NT2/D1 (cell line): Measurements from ENCODE around the gene GNG12.

Experiments
- DNase-seq: peaks from one replicate; pipeline ENCODE4 v3.0.0-alpha.2; 2011; ENCODE audit warnings: low read depth, low spot score
- H3K27me3 ChIP-seq: 2 replicates; pipeline ENCODE4 v1.6.0; 2011; ENCODE audit warnings: mild to moderate bottlenecking; ENCODE audit not compliant: insufficient read length, insufficient read depth
- H3K36me3 ChIP-seq: 2 replicates; pipeline ENCODE4 v1.6.1; 2011; ENCODE audit warnings: mild to moderate bottlenecking, low read length, mixed read lengths; ENCODE audit not compliant: insufficient read depth, insufficient read length
- H3K4me1 ChIP-seq: 2 replicates; pipeline ENCODE4 v1.5.1; 2011; ENCODE audit not compliant: insufficient read depth, insufficient read length
- H3K4me3 ChIP-seq: 2 replicates; pipeline ENCODE4 v1.5.1; 2011; ENCODE audit warnings: low read depth; ENCODE audit not compliant: insufficient read length
- H3K9ac ChIP-seq: 2 replicates; pipeline ENCODE4 v1.6.0; 2011; ENCODE audit warnings: low read depth; ENCODE audit not compliant: insufficient read length
- H3K9me3 ChIP-seq: 2 replicates; pipeline ENCODE4 v1.5.1; 2011; ENCODE audit warnings: mild to moderate bottlenecking, low read length; ENCODE audit not compliant: insufficient read depth
- SUZ12 ChIP-seq: IDR thresholded peaks from 2 replicates; pipeline ENCODE4 v1.6.1; 2011; ENCODE audit not compliant: insufficient read length, insufficient read depth; ENCODE audit errors: extremely low read depth
- YY1 ChIP-seq: IDR thresholded peaks from 2 replicates; pipeline ENCODE4 v1.6.1; 2011; ENCODE audit not compliant: insufficient read length, insufficient read depth
- ZNF274 ChIP-seq: IDR thresholded peaks from 2 replicates; pipeline ENCODE4 v1.6.1; 2011; ENCODE audit warnings: mild to moderate bottlenecking, low read depth, low read length

GNG12 gene

DNA sequence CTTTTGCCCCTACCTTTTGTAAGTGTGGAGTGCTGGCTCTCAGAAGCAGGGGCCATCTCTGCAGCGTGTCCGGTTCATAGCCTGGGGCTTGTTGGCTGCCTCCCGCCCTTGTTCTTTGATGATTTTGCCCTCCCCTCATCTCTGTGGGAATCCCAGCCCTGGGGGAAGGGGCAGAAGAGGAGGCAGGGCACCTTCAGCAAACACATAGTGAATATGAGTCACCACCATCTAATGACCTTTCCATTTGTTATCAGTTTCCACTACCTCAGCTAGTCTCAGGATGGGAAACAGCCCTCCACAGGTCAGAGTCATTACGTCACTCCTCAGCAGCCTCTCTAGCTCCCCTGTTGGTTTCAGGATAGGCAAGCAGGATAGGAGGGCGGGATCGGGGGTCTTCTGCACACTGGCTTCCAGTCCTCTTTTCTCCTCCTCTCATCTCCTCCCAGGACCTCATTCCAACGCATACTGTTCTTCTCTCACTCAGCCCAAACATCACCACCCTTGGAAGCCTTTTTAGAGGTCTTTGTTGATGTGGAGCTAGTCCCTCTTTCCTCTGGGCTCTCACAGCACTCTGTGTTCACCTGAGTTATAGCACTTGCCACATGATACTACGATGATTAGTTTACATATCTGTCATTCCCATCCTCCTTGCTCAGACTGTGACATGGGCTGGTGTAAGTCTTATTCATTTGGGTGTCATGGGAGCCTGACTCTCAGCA lies 132.4 kb downstream of the GNG12 start:
- Histone ChIP-seq H3K4me3 (no peak overlapping the region), H3K27me3 (no peaks in the 10 kb centered on the region), H3K9ac (peak overlapping the region; percentile 76), H3K9me3 (no peaks in the 10 kb centered on the region), H3K36me3 (peaks cover 25% of the 10 kb centered on the region), H3K4me1 (peaks cover 4% of the 10 kb centered on the region)
- DNase-seq: peak; percentile 89
- TF ChIP-seq ZNF274: no peak
- TF ChIP-seq SUZ12: no peak
- no peak for TF ChIP-seq YY1

DNA sequence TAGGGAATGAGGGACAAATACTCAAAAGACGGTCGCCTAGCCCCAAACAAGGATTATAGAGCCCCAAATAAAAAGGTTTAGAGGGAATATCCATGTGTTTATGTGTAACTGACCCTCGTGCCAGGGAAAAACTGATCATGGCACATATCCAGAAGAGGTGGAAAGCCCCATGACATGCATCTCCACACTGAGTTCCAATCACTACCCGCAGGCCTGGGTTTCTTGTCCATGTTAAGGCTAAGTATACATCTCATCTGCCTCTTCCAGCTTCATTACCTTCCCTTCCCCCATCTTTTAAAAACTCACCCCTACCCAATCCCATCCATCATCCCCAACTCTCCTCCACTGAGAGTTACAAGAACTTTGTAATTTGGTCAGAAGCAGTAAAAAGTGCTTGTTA lies 133.0 kb downstream of the GNG12 start:
- no peak for DNase-seq
- H3K4me1 ChIP-seq: peaks cover 4% of the 10 kb centered on the region
- no peaks in the 10 kb centered on the region for H3K9me3 ChIP-seq
- TF ChIP-seq YY1 (no peak), ZNF274 (no peak), SUZ12 (no peak)
- H3K9ac ChIP-seq: peak overlapping the region; percentile 76
- peak overlapping the region; percentile 15 for H3K4me3 ChIP-seq
- peaks cover 19% of the 10 kb centered on the region for H3K36me3 ChIP-seq
- no peaks in the 10 kb centered on the region for H3K27me3 ChIP-seq

DNA sequence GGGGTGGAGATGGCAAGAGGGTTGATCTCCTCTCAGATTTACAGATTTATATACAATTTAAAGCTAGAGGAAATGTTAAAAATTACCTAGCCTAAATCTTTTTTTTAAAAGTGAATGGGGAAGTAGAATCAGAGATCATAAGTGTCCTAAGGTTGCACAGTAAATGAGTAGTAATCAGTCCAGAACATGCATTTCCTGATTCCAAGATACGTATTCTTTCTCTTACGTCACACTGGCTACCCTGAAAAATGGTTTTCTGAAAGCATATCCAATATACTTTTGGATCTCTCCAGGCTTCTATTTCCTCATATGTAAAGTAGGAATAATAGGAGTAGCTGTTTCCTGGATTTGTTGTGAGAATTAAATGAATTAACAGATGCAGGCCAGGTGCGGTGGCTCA lies 136.6 kb downstream of the GNG12 start:
- H3K4me3 ChIP-seq: no peak overlapping the region
- no peaks in the 10 kb centered on the region for H3K9me3 ChIP-seq
- H3K4me1 ChIP-seq: peaks cover 4% of the 10 kb centered on the region
- DNase-seq: no peak
- TF ChIP-seq SUZ12 (no peak), ZNF274 (no peak), YY1 (no peak)
- no peak overlapping the region for H3K9ac ChIP-seq
- H3K36me3 ChIP-seq: no peaks in the 10 kb centered on the region
- H3K27me3 ChIP-seq: no peaks in the 10 kb centered on the region

DNA sequence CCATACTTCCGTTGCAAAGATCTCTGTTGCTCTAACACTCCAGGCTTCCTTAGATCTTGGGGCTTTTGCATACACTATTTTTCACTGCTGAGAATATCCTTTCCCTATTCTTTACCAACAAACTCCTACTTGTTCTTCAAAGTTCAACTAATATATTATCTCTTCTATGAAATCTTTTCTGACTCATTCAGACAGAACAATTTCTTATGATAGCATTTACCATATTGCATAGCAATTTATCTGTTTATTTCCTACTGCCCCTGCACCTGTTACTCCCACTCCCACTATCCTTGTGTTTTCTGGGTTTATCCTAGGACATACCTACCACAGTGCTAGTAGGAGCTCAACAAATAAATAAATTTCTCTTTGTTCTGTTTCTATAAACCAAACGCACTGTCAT lies 137.3 kb downstream of the GNG12 start:
- no peak for DNase-seq
- H3K27me3 ChIP-seq: no peaks in the 10 kb centered on the region
- TF ChIP-seq YY1: no peak
- TF ChIP-seq ZNF274: no peak
- TF ChIP-seq SUZ12: no peak
- H3K36me3 ChIP-seq: no peaks in the 10 kb centered on the region
- no peaks in the 10 kb centered on the region for H3K9me3 ChIP-seq
- H3K9ac ChIP-seq: no peak overlapping the region
- no peak overlapping the region for H3K4me3 ChIP-seq
- peaks cover under 1% of the 10 kb centered on the region for H3K4me1 ChIP-seq

DNA sequence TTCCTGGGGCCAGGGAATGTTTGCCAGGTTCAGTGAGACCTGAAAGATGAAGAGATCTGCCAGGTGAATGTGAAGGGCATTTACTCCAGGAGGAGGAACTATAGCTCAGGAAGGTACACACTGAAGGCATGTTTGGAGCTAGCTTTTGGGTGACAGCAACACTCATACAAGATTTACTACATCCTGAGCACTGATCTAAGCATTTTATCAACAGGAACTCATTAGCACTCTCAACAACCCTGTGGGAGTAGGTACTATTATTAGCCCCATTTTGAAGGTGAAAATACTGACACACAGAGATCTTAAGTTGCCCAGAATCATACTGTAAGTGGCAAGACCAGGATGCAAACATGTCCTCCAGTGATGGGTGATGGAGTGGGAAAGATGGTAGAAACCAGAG lies 141.6 kb downstream of the GNG12 start:
- no peak for TF ChIP-seq ZNF274
- no peak for TF ChIP-seq YY1
- TF ChIP-seq SUZ12: no peak
- H3K36me3 ChIP-seq: peaks cover 38% of the 10 kb centered on the region
- DNase-seq: no peak

DNA sequence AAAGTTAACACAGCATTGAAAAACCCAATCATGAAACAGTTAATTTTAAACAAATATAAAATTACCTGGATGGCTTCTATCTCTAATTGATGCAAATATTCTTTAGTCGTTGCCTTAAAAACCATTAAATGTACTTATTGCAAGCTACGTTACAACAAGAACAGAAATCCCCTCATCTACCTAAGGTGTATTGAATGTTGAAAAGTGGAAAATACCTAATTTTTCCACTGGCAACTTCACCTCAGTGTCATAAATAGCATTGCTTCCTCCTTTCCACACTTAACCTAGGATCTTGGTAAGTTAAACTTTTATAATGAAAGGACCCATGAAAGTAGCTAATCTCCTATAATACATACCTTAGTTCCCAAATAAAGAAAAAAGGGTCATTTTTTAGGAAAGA lies 142.9 kb downstream of the GNG12 start:
- no peak for TF ChIP-seq YY1
- no peak for TF ChIP-seq ZNF274
- TF ChIP-seq SUZ12: no peak
- Histone ChIP-seq H3K36me3 (peaks cover 50% of the 10 kb centered on the region), H3K4me1 (peaks cover 2% of the 10 kb centered on the region), H3K4me3 (no peak overlapping the region), H3K9ac (no peak overlapping the region), H3K27me3 (no peaks in the 10 kb centered on the region), H3K9me3 (no peaks in the 10 kb centered on the region)
- no peak for DNase-seq

More for the DNA sequence above, 141.6 kb downstream of the GNG12 start:
- Histone ChIP-seq H3K4me3 (no peak overlapping the region), H3K9ac (no peak overlapping the region), H3K27me3 (no peaks in the 10 kb centered on the region), H3K4me1 (peaks cover 2% of the 10 kb centered on the region), H3K9me3 (no peaks in the 10 kb centered on the region)

DNA sequence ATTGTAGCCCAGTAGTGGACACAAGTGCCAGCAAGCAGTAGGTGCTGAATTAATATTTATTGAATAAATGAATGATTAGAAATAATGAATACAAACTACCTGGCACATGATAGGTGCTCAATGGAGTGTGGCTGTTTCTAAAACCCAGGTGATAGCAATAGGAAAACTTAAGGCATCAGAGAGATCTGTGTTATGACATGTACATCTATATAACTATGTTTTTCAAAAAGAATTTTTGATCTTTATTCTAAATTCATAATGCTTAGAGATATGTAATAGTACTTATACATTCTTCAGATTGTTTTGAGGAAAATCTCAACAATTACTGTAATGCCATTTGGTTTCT lies 143.3 kb downstream of the GNG12 start:
- Histone ChIP-seq H3K4me3 (no peak overlapping the region), H3K36me3 (peaks cover 50% of the 10 kb centered on the region), H3K9me3 (no peaks in the 10 kb centered on the region), H3K27me3 (no peaks in the 10 kb centered on the region), H3K9ac (no peak overlapping the region), H3K4me1 (peaks cover 2% of the 10 kb centered on the region)
- TF ChIP-seq SUZ12: no peak
- no peak for TF ChIP-seq YY1
- DNase-seq: no peak
